ENCODE data around the gene INA. TPM values are rescaled to one million over a fixed set of nuclear protein-coding genes. Genes with fewer than 3 reads are reported as not detected.

The INA gene
- 25.1 and 26.1 TPM in 2 replicates for total RNA-seq (2014; rRNA removed; shearing (Covaris generic))
- polyA plus RNA-seq (2016; fragmentation: Nextera tagmentation; extraction: Ambion mirVana) = 9.0 and 10.0 TPM in 2 replicates
- long read RNA-seq, transcript INA-201 (3 exons, 3,231 nt) = major isoform, 8 of 8 reads
- long read RNA-seq, partial matches to known transcripts = 0 of 8 reads
- long read RNA-seq, other reads (novel, unspliced or antisense) = 0 of 8 reads

DNA sequence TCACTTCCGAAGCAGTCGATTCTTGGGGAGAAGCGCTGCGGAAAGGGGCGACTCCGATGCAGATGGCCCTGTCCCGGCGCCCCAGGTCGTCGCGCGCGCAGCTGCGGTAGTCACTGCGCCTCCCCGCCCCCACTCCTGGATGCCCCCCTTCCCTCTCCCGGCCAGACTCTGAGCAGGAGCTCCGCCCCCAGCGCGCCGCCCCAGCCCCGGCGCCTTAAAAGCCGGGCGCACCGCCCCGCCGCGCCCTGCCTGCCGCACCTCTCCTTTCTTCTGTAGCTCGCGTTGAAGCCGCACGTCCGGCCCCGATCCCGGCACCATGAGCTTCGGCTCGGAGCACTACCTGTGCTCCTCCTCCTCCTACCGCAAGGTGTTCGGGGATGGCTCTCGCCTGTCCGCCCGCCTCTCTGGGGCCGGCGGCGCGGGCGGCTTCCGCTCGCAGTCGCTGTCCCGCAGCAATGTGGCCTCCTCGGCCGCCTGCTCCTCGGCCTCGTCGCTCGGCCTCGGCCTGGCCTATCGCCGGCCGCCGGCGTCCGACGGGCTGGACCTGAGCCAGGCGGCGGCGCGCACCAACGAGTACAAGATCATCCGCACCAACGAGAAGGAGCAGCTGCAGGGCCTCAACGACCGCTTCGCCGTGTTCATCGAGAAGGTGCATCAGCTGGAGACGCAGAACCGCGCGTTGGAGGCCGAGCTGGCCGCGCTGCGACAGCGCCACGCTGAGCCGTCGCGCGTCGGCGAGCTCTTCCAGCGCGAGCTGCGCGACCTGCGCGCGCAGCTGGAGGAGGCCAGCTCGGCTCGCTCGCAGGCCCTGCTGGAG is at the start of gene INA:
INA (plus strand) TSS at position 243 of the 817 bp plus-strand sequence; CDS start at position 317, 74 bp downstream.
- Histone ChIP-seq H3K27me3 (ENCODE audit: insufficient read depth) (peaks cover 64% of the 10 kb centered on the region), H3K4me2 (peak within 1 kb of the TSS; percentile 99)

More for the DNA sequence above, at the start of gene INA:
- Mint-ChIP-seq H3K27ac (no peak within 1 kb of the TSS), H3K9me3 (no peaks in the 10 kb centered on the region; the same call in 2 of the 3 replicates), H3K27me3 (ENCODE audit: insufficient read depth, low read depth, poor library complexity) (peaks cover 55% of the 10 kb centered on the region), H3K4me3 (peak within 1 kb of the TSS; percentile 62), H3K4me1 (peaks cover 26% of the 10 kb centered on the region), H3K36me3 (ENCODE audit: low read depth) (no peaks in the 10 kb centered on the region; the same call in 2 of the 3 replicates)
- Histone ChIP-seq H3K27ac (ENCODE audit: low read depth) (no peak within 1 kb of the TSS), H2AFZ (peak within 1 kb of the TSS; percentile 99), H3K79me2 (replicated peaks; ENCODE audit: insufficient read depth) (no peaks in the 10 kb centered on the region), H4K20me1 (replicated peaks; ENCODE audit: insufficient read depth) (peaks cover 19% of the 10 kb centered on the region), H3K36me3 (ENCODE audit: insufficient read depth) (no peaks in the 10 kb centered on the region), H3F3A (replicated peaks; ENCODE audit: low read depth) (peaks cover 27% of the 10 kb centered on the region), H3K4me3 (peak within 1 kb of the TSS; percentile 85), H3K4me1 (ENCODE audit: insufficient read depth) (peaks cover 26% of the 10 kb centered on the region), H3K9me2 (ENCODE audit: insufficient read depth) (no peaks in the 10 kb centered on the region)
- peak; percentile 88 for DNase-seq (ENCODE audit: low spot score)
- TF ChIP-seq POLR2AphosphoS5 (IDR thresholded peaks at IDR 0.05; ENCODE audit: low read depth) (peak; percentile 84), EZH2 (IDR thresholded peaks at IDR 0.05; ENCODE audit: low read depth, unreplicated experiment) (peak; percentile 19), CREB1 (CRISPR knock-in tag; IDR thresholded peaks at IDR 0.05; ENCODE audit: low read depth) (peak; percentile 31; the same call in 1 of the 2 replicates), NANOG (IDR thresholded peaks at IDR 0.05; ENCODE audit: borderline replicate concordance) (no peak), ZNF114 (CRISPR knock-in tag; IDR thresholded peaks at IDR 0.05) (no peak), ZNF331 (CRISPR knock-in tag; IDR thresholded peaks at IDR 0.05; ENCODE audit: low read depth) (no peak), EZH2phosphoT487 (IDR thresholded peaks at IDR 0.05; ENCODE audit: unreplicated experiment) (no peak), STAT1 (IDR thresholded peaks at IDR 0.05; ENCODE audit: unreplicated experiment) (no peak), JUNB (IDR thresholded peaks at IDR 0.05; ENCODE audit: unreplicated experiment) (no peak)
- TF ChIP-seq, protein P1, sequence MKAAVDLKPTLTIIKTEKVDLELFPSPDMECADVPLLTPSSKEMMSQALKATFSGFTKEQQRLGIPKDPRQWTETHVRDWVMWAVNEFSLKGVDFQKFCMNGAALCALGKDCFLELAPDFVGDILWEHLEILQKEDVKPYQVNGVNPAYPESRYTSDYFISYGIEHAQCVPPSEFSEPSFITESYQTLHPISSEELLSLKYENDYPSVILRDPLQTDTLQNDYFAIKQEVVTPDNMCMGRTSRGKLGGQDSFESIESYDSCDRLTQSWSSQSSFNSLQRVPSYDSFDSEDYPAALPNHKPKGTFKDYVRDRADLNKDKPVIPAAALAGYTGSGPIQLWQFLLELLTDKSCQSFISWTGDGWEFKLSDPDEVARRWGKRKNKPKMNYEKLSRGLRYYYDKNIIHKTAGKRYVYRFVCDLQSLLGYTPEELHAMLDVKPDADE (IDR thresholded peaks at IDR 0.05) = no peak
- TF ChIP-seq, protein P2, sequence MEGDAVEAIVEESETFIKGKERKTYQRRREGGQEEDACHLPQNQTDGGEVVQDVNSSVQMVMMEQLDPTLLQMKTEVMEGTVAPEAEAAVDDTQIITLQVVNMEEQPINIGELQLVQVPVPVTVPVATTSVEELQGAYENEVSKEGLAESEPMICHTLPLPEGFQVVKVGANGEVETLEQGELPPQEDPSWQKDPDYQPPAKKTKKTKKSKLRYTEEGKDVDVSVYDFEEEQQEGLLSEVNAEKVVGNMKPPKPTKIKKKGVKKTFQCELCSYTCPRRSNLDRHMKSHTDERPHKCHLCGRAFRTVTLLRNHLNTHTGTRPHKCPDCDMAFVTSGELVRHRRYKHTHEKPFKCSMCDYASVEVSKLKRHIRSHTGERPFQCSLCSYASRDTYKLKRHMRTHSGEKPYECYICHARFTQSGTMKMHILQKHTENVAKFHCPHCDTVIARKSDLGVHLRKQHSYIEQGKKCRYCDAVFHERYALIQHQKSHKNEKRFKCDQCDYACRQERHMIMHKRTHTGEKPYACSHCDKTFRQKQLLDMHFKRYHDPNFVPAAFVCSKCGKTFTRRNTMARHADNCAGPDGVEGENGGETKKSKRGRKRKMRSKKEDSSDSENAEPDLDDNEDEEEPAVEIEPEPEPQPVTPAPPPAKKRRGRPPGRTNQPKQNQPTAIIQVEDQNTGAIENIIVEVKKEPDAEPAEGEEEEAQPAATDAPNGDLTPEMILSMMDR (conservative IDR thresholded peaks at IDR 0.05; ENCODE audit: low read depth in 2 of 2) = peak in 1 of 2 experiments; percentile 23; a peak in 1 of 4 replicates
- TF ChIP-seq, protein P3, sequence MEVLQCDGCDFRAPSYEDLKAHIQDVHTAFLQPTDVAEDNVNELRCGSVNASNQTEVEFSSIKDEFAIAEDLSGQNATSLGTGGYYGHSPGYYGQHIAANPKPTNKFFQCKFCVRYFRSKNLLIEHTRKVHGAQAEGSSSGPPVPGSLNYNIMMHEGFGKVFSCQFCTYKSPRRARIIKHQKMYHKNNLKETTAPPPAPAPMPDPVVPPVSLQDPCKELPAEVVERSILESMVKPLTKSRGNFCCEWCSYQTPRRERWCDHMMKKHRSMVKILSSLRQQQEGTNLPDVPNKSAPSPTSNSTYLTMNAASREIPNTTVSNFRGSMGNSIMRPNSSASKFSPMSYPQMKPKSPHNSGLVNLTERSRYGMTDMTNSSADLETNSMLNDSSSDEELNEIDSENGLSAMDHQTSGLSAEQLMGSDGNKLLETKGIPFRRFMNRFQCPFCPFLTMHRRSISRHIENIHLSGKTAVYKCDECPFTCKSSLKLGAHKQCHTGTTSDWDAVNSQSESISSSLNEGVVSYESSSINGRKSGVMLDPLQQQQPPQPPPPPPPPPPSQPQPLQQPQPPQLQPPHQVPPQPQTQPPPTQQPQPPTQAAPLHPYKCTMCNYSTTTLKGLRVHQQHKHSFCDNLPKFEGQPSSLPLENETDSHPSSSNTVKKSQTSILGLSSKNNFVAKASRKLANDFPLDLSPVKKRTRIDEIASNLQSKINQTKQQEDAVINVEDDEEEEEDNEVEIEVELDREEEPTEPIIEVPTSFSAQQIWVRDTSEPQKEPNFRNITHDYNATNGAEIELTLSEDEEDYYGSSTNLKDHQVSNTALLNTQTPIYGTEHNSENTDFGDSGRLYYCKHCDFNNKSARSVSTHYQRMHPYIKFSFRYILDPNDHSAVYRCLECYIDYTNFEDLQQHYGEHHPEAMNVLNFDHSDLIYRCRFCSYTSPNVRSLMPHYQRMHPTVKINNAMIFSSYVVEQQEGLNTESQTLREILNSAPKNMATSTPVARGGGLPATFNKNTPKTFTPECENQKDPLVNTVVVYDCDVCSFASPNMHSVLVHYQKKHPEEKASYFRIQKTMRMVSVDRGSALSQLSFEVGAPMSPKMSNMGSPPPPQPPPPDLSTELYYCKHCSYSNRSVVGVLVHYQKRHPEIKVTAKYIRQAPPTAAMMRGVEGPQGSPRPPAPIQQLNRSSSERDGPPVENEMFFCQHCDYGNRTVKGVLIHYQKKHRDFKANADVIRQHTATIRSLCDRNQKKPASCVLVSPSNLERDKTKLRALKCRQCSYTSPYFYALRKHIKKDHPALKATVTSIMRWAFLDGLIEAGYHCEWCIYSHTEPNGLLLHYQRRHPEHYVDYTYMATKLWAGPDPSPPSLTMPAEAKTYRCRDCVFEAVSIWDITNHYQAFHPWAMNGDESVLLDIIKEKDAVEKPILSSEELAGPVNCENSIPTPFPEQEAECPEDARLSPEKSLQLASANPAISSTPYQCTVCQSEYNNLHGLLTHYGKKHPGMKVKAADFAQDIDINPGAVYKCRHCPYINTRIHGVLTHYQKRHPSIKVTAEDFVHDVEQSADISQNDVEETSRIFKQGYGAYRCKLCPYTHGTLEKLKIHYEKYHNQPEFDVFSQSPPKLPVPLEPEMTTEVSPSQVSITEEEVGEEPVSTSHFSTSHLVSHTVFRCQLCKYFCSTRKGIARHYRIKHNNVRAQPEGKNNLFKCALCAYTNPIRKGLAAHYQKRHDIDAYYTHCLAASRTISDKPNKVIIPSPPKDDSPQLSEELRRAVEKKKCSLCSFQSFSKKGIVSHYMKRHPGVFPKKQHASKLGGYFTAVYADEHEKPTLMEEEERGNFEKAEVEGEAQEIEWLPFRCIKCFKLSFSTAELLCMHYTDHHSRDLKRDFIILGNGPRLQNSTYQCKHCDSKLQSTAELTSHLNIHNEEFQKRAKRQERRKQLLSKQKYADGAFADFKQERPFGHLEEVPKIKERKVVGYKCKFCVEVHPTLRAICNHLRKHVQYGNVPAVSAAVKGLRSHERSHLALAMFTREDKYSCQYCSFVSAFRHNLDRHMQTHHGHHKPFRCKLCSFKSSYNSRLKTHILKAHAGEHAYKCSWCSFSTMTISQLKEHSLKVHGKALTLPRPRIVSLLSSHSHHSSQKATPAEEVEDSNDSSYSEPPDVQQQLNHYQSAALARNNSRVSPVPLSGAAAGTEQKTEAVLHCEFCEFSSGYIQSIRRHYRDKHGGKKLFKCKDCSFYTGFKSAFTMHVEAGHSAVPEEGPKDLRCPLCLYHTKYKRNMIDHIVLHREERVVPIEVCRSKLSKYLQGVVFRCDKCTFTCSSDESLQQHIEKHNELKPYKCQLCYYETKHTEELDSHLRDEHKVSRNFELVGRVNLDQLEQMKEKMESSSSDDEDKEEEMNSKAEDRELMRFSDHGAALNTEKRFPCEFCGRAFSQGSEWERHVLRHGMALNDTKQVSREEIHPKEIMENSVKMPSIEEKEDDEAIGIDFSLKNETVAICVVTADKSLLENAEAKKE (CRISPR knock-in tag; IDR thresholded peaks at IDR 0.05) = no peak
- TF ChIP-seq, protein P4, sequence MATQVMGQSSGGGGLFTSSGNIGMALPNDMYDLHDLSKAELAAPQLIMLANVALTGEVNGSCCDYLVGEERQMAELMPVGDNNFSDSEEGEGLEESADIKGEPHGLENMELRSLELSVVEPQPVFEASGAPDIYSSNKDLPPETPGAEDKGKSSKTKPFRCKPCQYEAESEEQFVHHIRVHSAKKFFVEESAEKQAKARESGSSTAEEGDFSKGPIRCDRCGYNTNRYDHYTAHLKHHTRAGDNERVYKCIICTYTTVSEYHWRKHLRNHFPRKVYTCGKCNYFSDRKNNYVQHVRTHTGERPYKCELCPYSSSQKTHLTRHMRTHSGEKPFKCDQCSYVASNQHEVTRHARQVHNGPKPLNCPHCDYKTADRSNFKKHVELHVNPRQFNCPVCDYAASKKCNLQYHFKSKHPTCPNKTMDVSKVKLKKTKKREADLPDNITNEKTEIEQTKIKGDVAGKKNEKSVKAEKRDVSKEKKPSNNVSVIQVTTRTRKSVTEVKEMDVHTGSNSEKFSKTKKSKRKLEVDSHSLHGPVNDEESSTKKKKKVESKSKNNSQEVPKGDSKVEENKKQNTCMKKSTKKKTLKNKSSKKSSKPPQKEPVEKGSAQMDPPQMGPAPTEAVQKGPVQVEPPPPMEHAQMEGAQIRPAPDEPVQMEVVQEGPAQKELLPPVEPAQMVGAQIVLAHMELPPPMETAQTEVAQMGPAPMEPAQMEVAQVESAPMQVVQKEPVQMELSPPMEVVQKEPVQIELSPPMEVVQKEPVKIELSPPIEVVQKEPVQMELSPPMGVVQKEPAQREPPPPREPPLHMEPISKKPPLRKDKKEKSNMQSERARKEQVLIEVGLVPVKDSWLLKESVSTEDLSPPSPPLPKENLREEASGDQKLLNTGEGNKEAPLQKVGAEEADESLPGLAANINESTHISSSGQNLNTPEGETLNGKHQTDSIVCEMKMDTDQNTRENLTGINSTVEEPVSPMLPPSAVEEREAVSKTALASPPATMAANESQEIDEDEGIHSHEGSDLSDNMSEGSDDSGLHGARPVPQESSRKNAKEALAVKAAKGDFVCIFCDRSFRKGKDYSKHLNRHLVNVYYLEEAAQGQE (IDR thresholded peaks at IDR 0.05; ENCODE audit: unreplicated experiment) = no peak
- peak; percentile 65 for ATAC-seq
